GM04504 (cell line): Measurements from ENCODE around the gene TMEM82.

ENCODE experiments used
- DNase-seq: peaks from one replicate; pipeline ENCODE4 v3.0.0-alpha.2; 2012; ENCODE audit warnings: low read depth

Gene TMEM82

DNA sequence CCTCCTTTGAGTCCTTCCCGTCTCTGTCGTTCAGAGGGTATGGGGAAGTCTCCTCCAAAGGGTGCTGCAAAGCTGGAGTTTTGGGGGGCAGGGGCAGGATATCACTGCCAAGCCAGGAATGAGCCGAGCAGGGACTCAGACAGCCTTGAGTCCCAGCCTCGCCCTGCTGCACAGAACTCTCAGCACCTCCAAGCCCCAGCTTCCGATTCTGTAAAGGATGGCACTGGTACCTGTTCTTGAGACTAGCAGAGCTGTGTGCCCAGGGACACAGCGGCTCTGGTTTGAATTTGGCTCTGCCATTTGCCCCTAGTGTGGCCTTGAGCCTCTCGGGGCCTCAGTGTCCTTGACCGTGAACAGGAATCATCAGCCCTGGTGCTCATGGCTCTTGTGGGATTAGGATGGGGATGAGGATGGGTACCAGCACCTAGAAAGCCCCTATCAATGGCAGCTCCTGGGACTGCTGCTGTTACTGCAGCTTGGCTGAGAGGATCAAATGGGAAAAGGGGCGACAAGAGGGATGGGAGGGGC is 14.8 kb downstream of the TMEM82 start:
- no peak for DNase-seq

DNA sequence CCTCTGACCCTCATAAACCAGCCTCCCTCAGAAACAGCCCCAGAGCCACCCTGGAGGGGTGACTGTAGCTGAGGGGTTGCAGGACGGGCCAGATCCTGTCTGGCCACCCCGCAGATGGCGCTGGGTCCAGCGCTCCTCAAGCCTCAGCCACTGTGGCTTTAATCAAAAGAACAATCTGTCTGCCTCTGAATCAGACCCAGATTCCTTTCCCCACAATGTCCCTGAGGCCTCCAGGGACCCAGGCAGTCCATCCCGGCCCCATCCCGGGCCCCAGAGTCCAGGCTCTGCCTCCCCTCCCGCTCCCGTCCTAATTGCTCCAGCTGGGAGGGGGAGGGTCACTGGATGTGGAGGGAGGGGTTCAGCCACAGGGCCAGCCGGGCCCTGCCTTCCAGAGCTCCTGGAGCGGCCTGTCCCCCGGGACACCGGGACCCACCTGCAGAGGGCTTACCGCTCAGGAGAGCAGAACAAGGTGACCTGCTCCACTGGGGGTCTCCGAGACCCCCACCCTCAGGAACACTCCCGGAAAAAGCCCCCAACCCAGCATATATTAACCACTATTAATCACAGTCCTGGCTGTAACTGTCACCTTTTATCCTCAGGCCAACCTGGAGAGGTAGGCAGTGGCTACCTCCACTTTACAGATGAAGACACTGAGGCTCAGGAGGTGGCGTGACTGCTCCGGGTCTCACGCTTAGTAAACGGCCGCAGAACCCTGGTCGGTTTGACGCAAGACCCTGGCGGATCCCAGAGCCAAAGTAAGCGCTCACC is 15.5 kb downstream of the TMEM82 start:
- DNase-seq = no peak

DNA sequence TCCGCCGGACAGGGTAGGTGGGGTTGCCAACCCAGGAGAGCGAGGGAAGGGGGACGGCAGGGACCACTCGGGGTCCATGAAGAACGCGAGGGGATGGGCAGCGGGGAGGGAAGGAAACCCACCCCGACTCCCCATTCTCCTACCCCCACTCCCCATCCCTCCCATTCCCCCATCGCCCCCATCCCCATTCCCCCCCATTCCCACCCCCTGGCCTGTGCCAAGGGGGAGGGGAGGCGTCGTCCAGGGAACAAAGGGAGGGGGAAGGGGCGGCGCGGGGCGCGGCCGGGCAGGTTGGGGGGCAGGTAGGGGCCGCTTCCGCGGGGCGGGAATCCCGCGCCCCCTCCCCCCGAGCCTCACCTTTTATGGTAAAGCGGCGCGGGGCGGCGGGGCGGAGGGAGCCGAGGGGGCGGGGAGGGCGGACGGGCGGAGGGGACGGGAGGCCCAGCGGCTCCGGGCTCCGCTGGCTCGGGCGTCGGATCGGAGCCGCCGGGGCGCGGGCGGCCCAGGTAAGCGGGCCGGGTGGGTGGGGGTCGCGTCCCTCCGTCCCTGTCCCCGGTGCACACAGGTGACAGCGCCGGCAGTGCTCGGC is 16.1 kb downstream of the TMEM82 start, which contains the start of gene FBLIM1:
Gene FBLIM1 (plus strand): TSS at position 453 of the 589 bp plus-strand sequence. CDS start 6,189 bp downstream, outside the sequence.
- no peak for DNase-seq

DNA sequence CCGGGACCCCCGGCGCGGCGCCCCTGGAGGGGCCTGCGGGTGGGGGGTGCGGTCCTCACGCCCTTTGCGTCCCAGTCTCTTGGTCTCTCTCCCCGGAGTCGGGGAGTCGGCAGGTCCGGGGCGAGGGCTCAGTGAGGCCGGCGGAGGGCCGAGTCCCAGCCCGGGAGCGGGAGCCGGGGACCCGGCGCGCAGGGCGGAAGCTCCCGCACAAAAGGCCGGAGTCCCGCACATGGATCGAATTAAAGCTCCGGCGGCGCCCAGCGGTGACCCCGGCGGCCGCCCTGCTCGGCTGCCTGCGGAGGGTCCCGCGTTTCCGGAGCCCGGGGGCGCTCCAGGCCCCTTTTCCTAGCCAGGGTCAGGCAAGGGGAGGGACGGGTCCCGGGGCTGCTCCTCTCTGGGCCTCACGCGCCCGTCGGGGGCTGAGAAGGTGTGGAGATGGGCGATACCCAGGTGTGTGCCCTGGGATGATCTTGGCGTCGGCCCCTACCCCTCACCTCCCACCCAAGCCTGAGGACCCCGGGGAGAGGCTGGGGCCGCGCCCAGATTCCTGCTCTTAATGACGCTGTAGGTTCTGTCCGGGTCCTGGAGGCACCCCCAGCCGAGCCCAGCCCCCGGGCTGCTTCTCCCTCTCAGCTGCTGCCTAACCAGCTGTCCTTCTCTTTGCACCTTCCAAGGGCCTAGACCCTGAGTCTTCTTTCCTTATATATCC is 16.8 kb downstream of the TMEM82 start:
- DNase-seq = no peak

DNA sequence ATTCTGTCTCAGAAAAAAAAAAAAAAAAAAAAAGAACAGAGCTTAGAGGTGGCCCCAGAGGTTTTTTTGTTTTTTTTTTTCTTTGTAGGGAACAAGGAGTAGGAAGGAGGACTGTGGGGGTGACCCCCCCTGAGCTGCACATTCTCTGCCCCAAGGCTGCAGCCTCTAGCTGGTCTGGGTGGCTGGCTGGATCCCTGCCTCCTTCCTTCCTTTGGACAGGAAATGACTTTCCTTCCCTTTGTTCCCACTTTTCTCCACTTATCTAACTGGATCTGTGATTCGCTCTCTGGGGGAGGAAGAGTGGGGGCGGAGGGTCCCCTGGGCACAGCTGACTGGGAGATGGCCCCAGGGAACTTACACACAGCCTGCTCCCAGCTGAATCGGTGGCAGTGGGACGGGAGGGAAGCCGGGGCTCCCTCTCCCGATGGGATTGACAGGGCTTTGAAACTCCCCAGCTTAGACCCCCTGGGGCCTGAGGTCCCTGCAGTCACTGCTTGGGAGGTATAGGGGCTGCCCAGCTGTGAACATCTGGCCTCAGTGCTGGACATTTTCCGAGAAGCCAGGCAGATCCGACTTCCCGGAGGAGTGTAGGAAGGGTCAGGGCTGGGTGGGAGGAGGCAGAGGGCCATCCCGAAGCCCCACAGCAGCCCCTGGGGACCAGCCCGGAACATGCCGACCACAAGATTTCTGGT is 18.4 kb downstream of the TMEM82 start:
- peak; percentile 42 for DNase-seq

DNA sequence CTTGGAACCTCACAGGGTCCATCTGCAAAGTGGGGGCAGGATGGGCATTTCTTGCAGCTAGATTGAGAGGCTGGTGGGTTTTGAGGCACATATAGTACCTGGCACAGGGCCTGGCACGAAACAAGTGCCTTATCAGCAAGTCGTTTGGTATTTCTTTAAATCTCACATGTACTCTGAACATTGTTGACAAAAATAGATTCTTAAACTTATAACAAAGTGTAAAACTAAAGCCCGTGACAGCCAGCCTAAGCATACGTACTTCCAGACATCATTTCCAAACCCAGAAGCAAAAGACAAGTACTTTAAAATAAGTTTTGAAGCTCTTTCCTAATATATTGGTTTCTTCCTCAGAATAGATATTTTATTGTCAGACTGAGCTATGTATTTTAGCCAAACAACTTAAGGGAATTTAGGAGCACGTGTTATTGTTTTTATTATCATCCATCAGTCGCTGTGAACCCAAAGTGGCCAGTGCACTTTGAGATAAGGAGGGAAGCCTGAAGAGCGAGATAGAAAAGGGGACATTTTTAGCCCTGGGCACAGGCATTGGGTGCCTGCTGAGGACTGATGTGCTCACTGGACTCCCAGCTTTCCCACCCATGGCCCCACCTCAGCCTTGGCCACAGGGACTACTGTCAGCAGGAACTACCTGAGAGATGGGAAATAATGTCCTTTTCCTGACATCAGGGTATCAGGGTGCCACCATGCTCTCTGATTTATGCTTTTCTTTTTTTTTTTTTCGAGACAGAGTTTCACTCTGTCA is 19.2 kb downstream of the TMEM82 start:
- DNase-seq = no peak

DNA sequence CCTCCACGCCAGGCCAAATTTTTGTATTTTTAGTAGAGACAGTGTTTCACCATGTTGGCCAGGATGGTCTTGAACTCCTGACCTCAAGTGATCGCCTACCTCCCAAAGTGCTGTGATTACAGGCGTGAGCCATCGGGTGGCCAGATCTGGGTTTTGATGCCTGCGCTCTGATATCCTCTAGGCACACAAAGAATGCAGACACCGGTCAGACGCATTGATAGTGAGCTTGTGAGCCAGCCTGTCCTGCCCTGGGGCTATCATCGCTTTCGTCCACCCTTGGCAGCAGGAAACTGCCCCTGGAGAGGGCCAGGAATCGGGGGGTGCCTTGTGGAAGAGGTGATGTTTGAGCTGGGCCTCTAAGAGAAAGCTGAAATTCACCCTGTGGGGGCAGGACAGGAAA is 20.2 kb downstream of the TMEM82 start:
- no peak for DNase-seq

DNA sequence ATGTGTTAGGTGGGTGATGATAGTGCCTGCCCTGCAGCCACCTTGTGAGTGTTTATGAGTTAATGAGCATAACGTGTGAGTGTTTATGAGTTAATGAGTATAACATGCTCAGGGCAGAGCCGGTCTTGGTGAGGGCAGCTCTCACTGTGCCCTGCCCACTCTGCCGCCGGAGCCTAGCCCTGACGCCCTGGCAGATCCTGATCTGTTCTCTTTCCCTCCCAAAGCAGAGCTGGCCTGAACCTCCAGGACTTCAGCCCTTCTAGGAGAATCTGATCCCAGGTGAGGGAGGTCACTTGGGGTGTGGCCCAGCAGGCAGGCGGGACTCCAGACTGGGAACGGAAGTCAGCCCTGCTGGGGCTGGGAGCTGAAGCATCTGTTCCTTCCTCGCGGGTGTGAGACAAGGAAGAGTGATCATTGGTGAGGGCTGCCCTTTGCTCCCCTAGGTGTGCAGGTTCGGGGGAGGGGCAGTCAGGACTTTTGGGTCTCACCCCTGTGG is 22.0 kb downstream of the TMEM82 start:
- DNase-seq = no peak

DNA sequence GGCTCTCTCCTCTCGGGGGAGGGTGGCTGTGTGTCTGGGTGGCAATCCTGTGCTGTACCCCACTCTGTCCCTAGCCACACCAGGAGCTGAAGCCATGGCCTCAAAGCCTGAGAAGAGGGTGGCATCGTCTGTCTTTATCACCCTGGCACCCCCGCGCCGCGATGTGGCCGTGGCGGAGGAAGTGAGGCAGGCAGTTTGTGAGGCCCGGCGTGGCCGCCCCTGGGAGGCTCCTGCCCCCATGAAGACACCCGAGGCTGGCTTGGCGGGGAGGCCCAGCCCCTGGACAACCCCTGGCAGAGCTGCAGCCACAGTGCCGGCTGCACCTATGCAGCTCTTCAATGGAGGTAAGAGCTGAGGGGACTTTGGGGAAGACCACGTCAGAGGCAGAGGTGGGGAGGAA is 22.6 kb downstream of the TMEM82 start:
- DNase-seq = no peak

DNA sequence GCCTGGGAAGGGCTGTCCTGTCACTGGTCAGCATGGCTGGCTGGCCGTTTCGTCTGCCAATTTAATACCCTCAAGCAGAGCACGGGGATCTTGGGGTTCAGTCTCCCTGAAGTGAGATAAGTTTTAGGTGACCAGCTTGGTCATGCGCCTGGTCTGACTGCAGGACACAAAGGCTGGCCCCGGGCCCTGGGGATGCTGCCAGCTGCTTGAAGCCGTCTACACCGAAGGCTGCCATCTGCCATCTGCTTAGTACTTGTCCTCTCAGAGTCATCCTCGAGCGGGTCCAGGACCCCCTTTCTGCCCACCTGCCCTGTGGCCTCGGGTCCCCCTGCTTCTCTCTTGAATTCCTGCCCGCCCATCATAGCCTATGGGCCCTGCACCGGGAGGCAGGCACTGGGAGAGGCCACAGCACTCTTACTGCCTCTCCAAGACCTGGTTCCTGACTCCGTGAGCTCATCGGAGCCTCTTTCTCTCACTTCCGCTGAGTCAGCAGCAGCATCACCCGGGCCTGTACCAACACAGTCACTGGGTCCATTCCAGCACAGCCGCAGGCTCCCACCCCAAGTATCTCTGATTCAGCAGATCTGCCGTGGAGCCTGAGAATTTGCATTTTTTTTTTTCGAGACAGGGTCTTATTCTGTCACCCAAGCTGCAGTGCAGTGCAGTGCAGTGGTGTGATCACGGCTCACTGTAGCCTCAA is 23.3 kb downstream of the TMEM82 start:
- DNase-seq = no peak

DNA sequence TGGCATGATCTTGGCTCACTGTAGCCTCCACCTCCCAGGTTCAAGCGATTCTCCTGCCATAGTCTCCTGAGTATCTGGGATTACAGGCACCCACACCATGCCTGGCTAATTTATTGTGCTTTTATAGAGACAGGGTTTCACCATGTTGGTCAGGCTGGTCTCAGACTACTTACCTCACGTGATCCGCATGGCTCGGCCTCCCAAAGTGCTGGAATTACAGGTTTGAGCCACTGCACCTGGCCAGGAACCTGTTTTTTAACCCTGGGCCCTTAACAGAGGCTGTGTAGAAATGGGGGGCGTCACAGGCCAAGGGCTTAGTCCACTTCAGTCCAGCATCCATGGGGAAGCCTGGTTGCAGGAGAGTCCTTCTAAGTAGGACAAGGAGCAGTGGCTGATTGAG is 25.6 kb downstream of the TMEM82 start:
- no peak for DNase-seq

DNA sequence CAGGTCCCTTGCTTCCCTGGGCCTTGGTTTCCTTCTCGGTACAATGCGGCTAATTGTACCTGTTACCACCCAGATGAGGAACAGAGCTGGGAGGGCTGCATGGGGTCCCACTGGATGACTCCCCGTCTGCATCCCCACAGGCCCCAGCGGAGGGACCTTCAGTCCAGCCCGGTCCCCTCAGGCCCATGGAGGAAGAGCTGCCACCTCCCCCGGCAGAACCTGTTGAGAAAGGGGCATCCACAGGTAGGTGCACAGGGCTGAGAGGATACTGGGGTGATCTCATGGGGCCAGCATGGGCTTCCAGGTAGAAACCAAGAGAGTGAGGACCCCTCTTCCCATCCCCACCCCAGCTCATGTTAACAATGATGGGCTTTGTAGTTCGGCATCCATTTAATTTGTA is 26.1 kb downstream of the TMEM82 start:
- DNase-seq = no peak

DNA sequence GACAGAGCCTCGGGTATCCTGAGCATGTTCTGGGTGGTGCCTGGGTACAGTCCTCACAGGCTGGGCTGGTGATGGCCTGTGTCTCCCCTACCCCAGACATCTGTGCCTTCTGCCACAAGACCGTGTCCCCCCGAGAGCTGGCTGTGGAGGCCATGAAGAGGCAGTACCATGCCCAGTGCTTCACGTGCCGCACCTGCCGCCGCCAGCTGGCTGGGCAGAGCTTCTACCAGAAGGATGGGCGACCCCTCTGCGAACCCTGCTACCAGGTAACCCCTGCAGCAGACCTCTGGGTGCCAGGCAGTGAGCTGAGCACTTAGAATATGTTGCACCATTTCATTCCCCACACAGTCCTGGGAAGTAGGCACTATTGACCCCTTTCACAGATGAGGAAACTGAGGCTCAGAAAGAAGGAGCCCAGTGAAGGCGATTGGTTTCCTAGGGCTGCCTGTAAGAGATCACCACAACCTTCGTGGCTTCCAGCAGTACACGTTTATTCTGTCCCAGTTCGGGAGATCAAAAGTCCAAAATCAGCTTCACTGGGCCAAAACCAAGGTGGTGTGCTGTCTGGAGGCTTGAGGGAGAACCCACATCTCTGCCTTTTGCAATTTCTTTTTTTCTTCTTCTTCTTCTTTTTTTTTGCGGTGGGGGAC is 28.1 kb downstream of the TMEM82 start:
- no peak for DNase-seq

DNA sequence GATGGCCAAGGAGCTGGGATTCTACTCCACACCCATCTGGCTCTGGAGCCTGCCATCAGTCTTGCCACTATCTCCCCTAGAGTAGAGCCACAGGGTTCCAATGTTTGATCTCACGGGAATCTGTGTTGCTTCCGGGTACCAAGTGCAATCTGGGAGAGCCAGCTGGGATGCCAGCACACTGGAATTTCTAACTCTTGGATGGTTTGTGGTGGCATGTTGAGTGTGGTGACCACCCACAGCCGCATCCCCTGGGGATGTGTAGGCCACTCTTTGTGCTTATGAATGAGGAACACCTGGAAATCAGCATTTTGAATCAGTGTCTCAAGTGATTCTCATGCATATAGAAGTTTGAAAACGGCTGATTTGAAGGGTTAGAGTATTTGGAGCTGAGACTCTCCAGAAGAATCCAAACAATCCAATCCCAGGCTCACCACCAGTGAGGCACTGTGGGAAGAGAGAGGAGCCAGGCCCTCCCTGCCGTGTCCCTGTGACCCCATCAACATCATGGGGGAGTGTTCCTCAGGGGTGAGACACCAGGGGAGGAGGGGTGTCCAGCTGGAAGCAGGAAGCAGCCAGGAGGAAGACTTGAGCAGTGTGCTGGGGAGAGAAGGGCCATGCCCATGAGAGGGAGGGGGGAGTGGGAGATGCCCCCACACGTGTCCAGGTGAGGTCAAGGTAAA is 29.7 kb downstream of the TMEM82 start:
- DNase-seq = no peak

DNA sequence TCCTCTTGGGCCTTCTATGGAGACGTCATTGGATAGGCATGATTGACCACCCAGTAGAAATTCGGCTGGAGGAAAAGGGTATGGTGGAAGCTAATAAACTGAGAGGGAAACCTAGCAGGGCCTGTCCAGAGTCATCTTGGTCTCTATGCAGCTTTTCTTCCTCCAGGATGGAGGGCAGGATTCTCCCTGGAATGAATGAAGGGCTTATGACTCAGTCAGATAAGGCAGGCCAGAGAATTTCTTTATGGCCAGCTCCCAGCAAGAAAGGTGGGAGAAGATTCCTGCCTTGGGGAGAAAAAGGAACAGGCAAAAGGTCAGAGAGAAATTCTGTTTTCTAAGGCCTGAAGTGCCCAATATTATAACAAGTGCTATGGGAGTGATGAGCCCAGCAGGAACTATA is 33.4 kb downstream of the TMEM82 start:
- no peak for DNase-seq

DNA sequence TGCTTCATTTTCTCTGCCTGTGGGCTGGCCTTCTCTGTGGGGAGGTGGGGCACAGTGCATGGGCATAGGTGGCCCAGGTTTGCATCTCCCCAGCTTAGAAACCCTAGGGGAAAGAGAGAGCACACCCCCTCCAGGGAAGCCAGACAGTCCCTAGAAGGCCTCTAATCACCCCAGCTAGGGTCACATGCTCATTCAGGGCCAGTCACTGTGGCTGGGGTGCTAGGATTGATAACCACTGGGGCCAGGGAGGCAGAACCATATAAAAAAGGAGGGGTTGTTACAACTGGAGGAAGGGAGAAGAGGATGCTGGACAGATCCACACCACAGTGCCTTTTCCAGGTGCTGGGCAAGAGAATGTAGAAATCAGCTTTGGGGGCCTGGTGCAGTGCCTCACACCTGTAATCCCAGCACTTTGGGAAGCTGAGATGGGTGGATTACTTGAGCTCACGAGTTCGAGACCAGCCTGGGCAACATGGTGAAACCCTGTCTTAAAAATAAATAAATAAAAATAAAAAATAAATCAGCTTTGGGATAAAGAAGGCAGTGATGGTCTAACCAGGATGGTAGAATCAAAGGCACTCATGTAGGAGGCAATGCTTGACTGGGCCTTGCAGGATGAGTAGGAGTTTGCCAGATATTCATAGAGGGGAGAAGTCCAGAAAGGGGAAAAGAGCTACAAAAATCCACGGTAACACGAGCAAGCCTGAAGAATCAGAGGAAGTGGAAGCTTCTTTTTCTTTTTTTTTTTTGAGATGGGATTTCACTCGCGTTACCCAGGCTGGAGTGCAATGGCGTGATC is 35.8 kb downstream of the TMEM82 start:
- no peak for DNase-seq

DNA sequence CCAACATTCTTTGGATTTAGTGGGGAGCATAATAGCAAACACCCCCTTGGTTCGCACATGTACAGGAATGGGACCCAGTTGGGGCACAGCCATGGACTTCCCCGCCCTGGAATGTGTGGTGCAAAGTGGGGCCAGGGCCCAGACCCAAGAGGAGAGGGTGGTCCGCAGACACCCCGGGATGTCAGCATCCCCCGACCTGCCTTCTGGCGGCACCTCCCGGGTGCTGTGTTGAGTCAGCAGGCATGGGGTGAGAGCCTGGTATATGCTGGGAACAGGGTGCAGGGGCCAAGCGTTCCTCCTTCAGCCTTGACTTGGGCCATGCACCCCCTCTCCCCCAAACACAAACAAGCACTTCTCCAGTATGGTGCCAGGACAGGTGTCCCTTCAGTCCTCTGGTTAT is 43.4 kb downstream of the TMEM82 start:
- DNase-seq = no peak

DNA sequence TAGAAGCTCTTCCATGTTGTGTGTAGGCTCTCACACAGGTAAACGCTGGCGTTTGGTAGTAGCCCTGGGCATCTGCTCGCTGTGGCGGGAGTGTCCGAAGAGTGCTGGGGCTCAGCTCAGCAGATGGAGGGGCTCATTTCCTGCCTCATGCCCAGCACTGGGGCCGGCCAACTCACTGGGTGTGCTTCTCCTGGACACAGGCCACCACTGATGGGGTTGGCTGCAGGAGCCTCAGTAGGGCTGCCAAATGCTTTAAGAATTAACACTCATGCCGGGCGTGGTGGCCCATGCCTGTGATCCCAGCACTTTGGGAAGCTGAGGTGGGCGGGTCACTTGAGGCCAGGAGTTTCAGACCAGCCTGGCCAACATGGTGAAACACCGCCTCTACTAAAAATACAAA is 44.3 kb downstream of the TMEM82 start:
- peak; percentile 46 for DNase-seq
